ENCODE data around the gene AMPD2. TPM values are rescaled to one million over a fixed set of nuclear protein-coding genes. Genes with fewer than 3 reads are reported as not detected.
"Not testable (repeated sequence)": the region's sequence is repeated elsewhere in the genome, so short reads cannot be mapped to it uniquely, and the experiment has no call there.

Gene AMPD2
- polyA plus RNA-seq, 3 donors, result 18.3 to 26.0 (median 19.5) TPM

DNA sequence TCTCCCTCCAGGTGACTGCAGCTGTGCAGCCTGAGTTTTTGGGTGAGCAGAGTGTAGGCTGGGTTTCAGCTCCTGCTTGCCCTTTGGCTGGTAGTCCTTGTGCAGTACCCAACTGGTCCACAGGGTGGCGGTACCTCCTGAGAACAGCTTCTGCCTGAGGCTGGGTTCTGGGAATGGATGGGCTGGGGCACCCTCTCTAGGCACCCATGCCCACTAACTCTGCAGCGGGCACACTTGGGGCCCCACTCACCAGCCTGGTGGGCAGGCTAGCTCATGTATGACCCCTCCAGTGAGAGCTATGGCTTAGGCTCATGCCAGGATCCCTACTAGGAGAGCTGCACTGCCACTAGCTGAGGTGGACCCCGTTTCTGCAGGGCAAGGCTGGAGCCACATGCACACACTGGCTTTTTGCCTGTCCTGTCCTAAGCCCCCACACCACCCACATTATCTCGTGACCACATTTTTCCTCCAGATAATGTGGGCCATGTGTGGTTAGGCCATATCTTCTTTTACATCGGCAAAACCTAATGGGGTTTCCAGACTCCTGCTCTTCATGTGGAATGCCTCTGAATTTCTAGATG is 20.7 kb downstream of the AMPD2 start:
- WGBS, 3 donors, result 26 to 50% (median 28%) methylated on average over 5 of the region's 5 CpGs

DNA sequence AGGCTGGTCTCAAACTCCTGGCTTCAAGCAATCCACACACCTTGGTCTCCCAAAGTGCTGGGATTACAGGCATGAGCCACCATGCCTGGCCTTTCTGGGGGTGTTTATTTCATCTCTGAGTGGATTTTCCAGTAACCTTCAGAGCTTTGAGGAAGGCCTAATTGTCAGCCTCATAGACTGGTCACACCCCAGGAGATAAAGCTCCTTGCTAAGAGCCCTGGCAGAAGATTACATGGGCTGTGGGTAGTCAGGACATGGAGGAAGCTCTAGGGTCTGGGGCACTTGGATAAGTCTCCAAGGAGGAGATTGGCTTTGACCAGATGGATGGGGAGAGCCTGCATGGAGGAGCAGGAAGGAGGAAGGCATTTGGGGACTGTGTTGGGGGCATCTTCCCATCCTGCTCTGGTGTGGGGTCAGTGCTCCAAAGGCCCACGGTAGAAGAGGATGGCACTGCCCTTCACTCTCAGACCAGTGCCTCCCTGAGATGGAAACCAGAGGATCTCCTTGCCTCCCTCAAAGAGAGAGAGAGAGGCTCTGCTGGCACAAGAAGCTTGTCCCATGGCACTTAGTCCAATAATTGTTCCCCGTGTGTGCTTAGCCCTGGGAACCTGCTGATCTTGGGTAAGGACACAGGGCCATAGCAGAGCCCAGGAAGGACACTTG is 21.6 kb downstream of the AMPD2 start:
- no peak overlapping the region for H3K27ac ChIP-seq (ENCODE audit: low read depth, low read length)
- 72 to 88% (median 81%) methylated on average over 2 of the region's 2 CpGs for WGBS, 3 donors

More for the DNA sequence above, 20.7 kb downstream of the AMPD2 start:
- H3K27ac ChIP-seq (ENCODE audit: low read depth, low read length), result no peak overlapping the region

DNA sequence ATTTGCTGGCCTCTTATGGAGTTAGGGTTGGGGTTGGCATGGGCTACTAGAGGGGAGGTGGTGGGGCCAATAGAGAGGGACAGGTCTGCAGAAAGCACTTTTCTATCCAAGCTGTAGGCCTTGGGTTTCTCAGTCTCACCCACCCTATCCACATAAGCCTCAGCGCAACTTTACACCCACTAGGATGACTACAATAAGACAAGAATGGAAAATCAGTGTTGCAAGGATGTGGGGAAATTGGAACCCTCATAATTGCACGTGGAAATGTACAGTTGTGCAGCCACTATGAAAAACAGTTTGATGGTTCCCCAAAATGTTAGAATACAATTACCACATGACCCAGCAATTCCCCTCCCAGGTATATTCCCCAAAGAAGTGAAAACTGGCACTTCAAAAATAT is 22.2 kb downstream of the AMPD2 start:
- no peak overlapping the region for H3K27ac ChIP-seq (ENCODE audit: low read depth, low read length)
- 58 to 88% (median 66%) methylated on average over 2 of the region's 2 CpGs for WGBS, 3 donors

DNA sequence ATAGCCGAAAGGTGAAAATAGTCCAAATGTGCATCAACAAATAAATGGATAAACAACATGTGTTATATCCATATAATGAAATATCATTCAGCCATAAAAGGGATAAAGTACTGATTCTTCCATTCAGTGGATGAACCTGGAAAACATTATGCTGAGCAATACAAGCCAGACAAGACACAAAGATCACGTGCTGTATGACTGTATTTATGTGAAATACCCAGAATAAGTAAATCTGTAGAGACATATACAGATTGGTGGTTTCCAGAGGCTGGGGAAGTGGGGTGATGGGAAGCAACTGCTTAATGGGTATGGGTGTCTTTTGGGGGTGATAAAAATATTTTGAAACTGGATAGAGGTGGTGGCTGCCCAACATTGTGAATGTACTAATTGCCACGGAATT is 23.0 kb downstream of the AMPD2 start:
- WGBS, 3 donors, result 65 to 68% (median 66%) methylated on average over 3 of the region's 3 CpGs
- H3K27ac ChIP-seq (ENCODE audit: low read depth, low read length), result no peak overlapping the region

DNA sequence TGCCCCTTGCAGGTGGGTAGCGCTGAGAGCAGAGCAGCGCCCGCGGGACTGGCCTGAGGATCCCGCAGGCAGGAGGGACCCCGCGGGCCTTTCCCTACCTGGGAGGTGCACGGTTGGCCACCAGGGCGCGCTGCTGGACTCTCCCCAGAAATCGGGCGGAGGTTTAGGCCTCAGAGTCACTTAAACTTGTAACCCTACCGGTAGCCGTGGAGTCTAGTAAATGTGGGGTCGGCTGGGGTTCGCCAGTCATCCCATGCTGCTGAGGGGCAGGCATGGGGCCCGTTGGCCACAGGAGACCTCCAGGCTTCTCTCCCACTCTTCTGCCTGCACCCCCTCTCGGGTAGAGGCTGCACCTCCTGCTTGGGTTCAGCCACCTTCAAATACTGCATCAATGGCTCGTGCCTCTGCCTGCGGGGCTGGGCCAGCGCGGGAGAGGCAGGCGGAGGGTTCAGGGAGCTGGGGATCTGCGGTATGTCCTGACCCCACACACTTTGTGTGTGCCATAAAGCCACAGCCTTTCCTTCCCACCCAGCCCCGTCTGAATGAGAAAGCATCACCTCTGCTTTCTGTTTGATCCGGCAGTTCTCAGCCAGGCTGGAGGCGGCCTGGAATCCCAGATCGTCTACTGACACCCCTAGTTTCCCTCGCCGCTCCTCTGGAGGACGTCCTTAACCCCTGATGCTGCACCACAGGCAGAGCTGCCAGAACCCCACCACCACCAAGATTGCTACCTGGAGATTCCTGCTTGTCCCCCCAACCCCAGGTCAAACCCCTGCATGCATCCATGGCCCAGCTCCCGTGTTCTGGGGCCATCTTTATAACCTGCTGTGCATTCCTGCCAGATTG is 24.0 kb downstream of the AMPD2 start:
- WGBS, 3 donors, result 35 to 38% (median 38%) methylated on average over 32 of the region's 32 CpGs
- H3K27ac ChIP-seq (ENCODE audit: low read depth, low read length), result no peak overlapping the region

DNA sequence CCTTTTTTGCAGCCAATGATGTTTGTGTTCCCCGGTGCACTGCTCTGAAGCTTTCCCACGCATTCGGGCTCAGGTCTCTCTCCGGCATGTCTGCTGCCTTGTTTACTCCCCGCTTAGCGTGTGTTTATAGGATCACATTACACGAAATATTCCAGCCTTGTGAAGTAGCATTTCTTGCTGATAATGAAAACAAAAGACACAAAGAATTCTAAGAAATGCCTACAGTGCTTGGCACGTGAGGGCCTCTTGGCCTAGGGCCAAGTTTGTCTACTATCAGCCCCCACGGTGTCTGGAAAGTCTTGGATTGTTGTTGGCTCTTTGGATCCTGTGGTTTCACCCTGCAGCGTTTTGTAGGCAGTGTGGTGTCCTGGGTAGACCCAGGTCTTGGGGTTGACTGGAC is 25.0 kb downstream of the AMPD2 start:
- no peak overlapping the region for H3K27ac ChIP-seq (ENCODE audit: low read depth, low read length)
- WGBS, 3 donors, result 25 to 62% methylated on average over 10 of the region's 10 CpGs; no CpG with 5 or more reads in 1 of the 3 donors

DNA sequence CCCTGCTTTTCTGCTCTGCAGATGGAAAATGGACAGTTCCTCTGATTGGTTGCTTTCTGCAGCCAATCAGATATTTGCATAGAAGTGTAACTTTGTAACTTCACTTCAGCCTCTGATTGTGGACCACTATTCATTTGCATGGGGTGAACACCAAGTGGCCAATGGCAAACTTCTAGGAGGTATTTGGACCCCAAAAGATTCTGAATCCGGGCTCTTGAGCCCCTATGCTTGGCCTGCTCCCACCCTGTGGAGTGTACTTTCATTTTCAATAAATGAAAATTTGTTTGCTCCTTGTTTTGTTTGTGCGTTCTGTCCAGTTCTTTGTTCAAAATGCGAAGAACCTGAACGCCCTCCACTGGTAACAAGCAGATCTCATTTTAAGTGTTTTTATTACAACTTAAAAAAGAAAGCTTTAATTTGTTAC is 29.9 kb downstream of the AMPD2 start:
- WGBS, 3 donors, result 35 to 54% (median 42%) methylated on average over 4 of the region's 4 CpGs
- H3K27ac ChIP-seq (ENCODE audit: low read depth, low read length), result no peak overlapping the region

DNA sequence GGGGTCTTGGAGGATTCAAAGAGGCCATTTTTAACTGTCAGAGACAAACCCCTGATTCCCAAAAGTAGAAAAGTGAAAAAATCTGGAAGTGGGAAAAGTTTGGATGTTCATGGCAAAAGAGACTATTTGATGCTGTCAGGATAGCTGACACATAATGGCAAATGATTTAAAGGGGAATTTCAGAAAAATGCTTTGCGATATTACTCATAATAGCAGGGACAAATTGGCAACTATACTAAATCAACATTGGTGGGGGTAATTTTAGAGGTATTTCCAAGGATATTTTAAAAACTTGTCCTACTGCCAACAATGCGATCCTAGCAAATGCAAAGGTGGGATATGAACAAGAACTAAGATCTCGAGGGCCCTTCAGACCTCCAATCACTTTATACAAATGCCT is 31.0 kb downstream of the AMPD2 start:
- 82 to 90% (median 88%) methylated on average over 3 of the region's 3 CpGs for WGBS, 3 donors
- H3K27ac ChIP-seq (ENCODE audit: low read depth, low read length), result no peak overlapping the region

DNA sequence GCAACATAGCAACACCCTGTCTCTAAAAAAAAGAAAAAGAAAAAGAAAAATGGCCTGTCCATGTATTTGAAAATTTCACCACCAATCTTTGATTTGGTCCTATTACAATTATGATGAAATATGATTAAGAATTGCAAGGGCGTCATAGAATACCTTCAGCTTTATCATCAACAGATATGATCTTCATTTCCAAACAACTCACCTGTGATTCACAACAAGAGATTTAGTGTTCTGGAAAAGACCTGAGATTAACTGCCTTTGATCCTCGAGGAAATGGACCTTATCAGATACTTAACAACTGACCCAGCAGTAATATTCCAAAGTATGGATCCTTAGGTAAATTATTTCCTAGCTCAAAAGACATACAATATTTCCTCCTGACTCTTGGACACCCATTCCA is 32.8 kb downstream of the AMPD2 start:
- 41 to 84% (median 82%) methylated on average over 2 of the region's 2 CpGs for WGBS, 3 donors
- no peak overlapping the region for H3K27ac ChIP-seq (ENCODE audit: low read depth, low read length)

DNA sequence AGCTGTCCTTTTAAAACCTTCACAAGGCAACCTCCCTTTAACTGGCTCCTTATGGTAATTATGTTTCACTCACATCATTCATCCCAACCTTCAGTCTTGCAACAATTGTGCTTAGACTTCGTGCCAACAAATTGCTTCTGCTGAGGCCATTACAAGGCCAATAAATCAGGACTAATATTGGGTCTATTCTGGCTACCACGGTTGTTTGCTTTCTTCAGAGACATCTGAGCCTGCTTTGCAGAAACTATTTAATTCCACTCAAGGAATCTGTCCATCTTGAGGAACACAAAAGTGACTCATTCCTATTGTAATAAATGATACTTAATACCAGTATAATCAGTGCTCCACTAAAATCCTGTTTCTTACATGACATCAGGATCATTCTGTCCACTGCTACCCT is 33.7 kb downstream of the AMPD2 start:
- no peak overlapping the region for H3K27ac ChIP-seq (ENCODE audit: low read depth, low read length)

DNA sequence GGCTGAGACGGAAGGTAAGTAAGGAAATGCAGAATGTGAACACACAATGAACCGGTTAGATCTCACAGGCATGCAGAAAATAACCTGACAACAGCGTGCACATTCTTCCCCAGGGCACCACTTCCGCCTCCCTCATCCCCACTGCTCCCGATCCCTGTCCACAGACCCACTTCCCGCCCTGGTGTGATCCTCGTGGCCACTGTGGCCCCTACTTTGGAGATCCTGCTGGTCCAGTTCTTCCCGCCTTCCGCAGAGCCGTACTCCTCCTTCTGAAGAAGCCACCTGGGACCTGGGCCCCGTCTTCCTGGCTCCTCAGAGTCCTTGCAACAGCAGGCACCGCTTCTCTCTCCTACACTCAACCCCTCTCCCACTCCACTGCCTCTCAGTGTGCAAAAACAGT is 34.9 kb downstream of the AMPD2 start:
- 91 to 93% (median 91%) methylated on average over 12 of the region's 12 CpGs for WGBS, 3 donors
- H3K27ac ChIP-seq (ENCODE audit: low read depth, low read length), result no peak overlapping the region

More for the DNA sequence above, 33.7 kb downstream of the AMPD2 start:
- WGBS, 3 donors, result 50 to 81% (median 76%) methylated on average over 2 of the region's 2 CpGs

DNA sequence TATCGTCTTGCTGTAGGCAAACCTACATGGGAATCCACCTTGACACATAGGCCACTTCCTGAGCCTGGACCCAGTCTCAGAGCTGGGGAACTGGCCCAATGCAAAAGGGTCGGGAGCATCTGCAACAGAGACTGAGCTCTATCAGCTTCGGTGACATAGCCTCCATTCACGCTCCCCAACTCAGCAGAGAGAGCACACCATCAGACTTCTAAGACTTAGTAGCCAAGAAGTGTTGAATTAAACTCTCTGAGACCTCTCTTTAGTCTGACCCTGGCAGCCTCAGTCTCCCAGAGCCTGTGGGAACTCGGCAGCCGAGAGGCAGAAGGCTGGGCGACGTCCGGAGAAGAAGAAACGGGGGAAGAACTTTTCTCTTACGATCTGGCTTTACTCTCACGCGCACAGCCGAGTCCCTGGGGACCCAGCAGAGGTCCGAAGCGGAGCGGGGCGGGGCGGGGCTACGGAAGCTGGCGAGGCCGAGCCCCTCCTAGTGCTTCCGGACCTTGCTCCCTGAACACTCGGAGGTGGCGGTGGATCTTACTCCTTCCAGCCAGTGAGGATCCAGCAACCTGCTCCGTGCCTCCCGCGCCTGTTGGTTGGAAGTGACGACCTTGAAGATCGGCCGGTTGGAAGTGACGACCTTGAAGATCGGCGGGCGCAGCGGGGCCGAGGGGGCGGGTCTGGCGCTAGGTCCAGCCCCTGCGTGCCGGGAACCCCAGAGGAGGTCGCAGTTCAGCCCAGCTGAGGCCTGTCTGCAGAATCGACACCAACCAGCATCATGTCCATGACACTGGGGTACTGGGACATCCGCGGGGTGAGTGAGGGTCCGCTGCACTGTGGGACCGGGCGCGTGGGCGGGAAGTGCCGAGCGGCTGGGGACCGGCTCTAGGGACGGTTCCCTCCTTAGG is 36.2 kb downstream of the AMPD2 start, which contains the start of gene GSTM4:
TSS of gene GSTM4 (plus strand) at position 485 of the 905 bp plus-strand sequence. CDS start at position 776, 291 bp downstream.
- peak within 1 kb of the TSS; percentile 64 for H3K27ac ChIP-seq (ENCODE audit: low read depth, low read length)
- 1 to 2% (median 1%) methylated on average over 54 of the region's 54 CpGs for WGBS, 3 donors

DNA sequence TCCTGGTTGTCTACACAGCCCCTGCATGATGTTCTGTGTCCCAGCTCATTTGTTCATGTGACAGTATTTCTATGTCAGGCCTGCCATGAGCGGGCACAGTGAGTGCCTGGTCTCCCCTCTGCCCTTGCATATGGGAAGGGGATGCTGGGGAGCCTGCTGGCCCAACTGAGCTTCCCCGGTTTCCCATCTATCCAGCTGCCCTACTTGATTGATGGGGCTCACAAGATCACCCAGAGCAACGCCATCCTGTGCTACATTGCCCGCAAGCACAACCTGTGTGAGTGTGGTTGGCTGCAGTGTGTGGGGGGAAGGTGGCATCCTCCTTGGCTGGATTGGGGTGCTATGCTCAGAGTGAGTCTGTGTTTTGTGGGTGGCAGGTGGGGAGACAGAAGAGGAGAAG is 37.8 kb downstream of the AMPD2 start:
- H3K27ac ChIP-seq (ENCODE audit: low read depth, low read length), result no peak overlapping the region
- 89 to 95% (median 92%) methylated on average over 4 of the region's 4 CpGs for WGBS, 3 donors

DNA sequence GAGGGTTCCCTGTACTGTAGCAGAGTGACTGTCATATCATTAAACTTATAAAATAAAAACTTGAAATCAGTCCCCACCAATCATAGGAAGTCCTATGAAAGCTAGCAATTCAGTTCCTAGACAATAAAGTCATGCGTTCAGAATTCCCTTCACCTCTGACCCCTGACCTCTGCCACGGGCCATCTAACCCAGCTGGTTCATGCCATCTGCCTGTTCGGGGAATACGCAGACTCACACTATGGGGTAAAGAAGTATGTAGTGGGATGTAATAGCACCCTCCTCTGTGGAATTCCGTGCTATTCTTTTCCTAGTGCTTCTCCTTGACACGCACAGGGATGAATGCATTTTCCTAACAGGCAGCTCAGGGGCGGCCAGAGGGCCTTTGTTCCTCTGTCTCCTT is 38.3 kb downstream of the AMPD2 start:
- no peak overlapping the region for H3K27ac ChIP-seq (ENCODE audit: low read depth, low read length)
- WGBS, 3 donors, result 79 to 88% (median 80%) methylated on average over 7 of the region's 7 CpGs

DNA sequence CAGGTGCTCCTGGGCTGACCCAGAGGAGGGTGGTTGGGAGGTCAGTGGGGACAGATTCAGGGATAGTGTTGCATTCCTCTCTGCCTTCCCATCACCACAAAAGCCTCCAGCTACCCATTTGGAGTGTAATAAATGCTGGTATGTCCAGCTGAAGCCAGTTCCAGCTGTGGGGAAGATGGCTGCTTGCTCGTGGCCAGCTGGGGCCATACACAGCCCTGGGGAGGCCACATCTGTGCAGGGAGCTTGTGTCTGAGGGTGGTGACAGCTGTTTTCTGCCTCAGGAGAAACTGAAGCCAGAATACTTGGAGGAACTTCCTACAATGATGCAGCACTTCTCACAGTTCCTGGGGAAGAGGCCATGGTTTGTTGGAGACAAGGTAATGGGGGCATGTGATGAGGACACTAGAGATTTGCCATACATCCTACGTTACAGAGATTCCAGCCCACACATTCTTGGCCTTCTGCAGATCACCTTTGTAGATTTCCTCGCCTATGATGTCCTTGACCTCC is 39.0 kb downstream of the AMPD2 start:
- no peak overlapping the region for H3K27ac ChIP-seq (ENCODE audit: low read depth, low read length)
- WGBS, 3 donors, result 19 to 56% (median 48%) methylated on average over 3 of the region's 3 CpGs

DNA sequence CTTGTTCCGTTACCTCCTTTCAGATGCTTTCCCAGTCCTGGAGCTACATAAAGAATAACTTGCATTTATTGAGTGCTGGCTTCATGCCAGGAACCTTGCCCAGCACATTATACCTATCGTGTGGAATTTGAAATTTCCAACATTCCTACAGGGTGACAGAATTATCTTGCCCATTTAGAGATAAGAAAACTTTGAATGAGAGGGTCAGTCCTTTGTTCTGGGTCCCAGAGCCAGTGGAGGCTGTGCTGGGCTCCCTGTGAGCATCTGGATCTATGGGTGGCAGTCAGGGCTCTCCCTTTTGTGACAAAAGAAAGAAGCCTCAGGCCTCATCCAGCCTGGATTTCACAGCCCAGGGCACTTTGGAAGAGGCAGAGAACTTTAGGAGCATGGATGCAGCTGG is 39.5 kb downstream of the AMPD2 start:
- 42 to 74% (median 63%) methylated on average over 2 of the region's 2 CpGs for WGBS, 3 donors

DNA sequence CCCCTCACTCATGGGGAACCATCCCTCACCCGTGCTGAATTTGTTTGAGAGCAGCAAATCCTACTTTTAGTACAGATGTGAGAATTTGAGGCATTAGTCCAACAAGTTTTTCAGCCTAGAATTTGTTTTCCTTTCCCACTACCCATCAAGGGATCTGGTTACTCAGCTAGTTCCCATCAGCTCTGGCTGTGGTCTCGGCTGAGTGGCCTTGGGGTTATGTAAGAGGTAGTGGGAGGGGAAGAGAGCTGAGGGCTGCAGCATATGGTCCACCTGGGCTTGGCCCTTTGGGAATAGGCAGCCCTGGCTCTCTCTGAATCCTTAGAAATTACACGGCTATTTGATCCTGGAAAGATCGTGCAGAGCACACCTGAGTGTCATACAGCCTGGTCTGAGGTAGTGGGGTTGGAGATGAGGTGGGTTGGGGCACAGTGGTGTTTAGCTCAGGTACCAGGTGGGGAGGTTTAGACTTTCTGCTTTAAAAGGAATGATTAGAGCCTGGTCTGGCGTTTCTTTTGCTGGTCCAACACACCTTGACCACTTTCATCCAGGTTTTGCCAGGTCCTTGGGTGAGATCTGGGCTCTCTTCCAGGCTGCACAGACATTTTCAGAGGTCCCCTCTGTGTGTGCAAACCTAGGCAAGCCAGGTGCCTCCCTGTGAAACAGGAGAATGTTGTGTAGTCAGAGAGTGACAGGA is 40.5 kb downstream of the AMPD2 start:
- WGBS, 3 donors, result 19 to 75% (median 74%) methylated on average over 5 of the region's 5 CpGs
- no peak overlapping the region for H3K27ac ChIP-seq (ENCODE audit: low read depth, low read length)

More for the DNA sequence above, 39.5 kb downstream of the AMPD2 start:
- H3K27ac ChIP-seq (ENCODE audit: low read depth, low read length), result no peak overlapping the region

DNA sequence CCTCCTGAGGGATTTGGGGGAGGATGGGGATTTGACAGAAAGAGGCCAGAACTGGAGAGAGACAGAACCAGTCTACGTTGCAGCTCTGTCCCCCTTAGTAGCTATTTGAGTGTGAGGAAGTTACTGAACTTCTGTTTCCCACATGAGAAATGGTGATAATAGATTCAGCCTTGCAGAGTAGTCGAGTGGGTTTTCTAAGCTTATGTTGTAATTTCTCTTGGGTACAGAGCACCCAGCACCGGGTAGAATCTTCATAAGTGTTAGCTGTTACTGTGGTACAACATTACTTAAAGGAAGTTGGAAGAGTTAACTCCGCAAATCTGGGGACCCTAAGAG is 41.0 kb downstream of the AMPD2 start:
- WGBS, 3 donors, result 33 to 62% (median 38%) methylated on average over 2 to 3 of the region's 4 CpGs

More for the DNA sequence above, 41.0 kb downstream of the AMPD2 start:
- H3K27ac ChIP-seq (ENCODE audit: low read depth, low read length), result not testable (repeated sequence)
